Glomerular endothelial cell (primary cell): Measurements from ENCODE around the gene LASP1. TPM values are rescaled to one million over a fixed set of nuclear protein-coding genes. Genes with fewer than 3 reads are reported as not detected.

Experiments used
- total RNA-seq: library from RNA; depleted of rRNA; stranded (reverse); fragments of >200 nt; gene quantifications from 2 replicates; pipeline ENCODE4 v1.2.3, GENCODE V29; 2015

The LASP1 gene
- total RNA-seq, 1 donor from 2014 or later, result 399 TPM

Other genes starting within 250 kb of the LASP1 start
- 2.7 and 2.8 TPM in 2 replicates for gene EPOP, start 195.1 kb upstream of the LASP1 start, total RNA-seq
- 31.7 and 45.8 TPM in 2 replicates for gene MLLT6, start 164.8 kb upstream of the LASP1 start, total RNA-seq
- gene CISD3, start 139.7 kb upstream of the LASP1 start, total RNA-seq, result 6.1 and 13.3 TPM in 2 replicates
- 15.8 and 24.1 TPM in 2 replicates for gene PCGF2, start 121.7 kb upstream of the LASP1 start, total RNA-seq
- gene PSMB3, start 117.3 kb upstream of the LASP1 start, total RNA-seq, result 207 TPM in 2 replicates
- gene PIP4K2B, start 70.5 kb upstream of the LASP1 start, total RNA-seq, result 42.3 and 50.7 TPM in 2 replicates
- 15.8 and 16.2 TPM in 2 replicates for gene CWC25, start 44.7 kb upstream of the LASP1 start, total RNA-seq
- gene RPL23, start 16.3 kb upstream of the LASP1 start, total RNA-seq, result 852 and 1,109 TPM in 2 replicates
- gene FBXO47, start 97.3 kb downstream of the LASP1 start, total RNA-seq, result not detected in 2 replicates